Rectal smooth muscle tissue (tissue), 1 donor: Measurements from ENCODE around the gene VMO1.

Experiments
- H3K27ac ChIP-seq: one replicate; pipeline ENCODE4 v1.7.0; 2013; ENCODE audit warnings: low read depth, low read length, inconsistent platforms
- H3K27me3 ChIP-seq: one replicate; pipeline ENCODE4 v1.7.0; 2013; ENCODE audit warnings: low read length; ENCODE audit not compliant: control insufficient read depth, insufficient read depth
- H3K36me3 ChIP-seq: one replicate; pipeline ENCODE4 v1.7.0; 2013; ENCODE audit warnings: low read length; ENCODE audit not compliant: control insufficient read depth, insufficient read depth
- H3K4me1 ChIP-seq: one replicate; pipeline ENCODE4 v1.7.0; 2013; ENCODE audit warnings: low read length; ENCODE audit not compliant: control insufficient read depth, insufficient read depth
- H3K4me3 ChIP-seq: one replicate; pipeline ENCODE4 v1.7.0; 2013; ENCODE audit warnings: low read length
- H3K9ac ChIP-seq: one replicate; pipeline ENCODE4 v1.7.0; 2013; ENCODE audit warnings: low read length

VMO1 gene

GRCh38 chr17:4769628-4770027, 16.5 kb downstream of the VMO1 start:
- H3K27ac ChIP-seq, result no peak overlapping the region
- no peaks in the 10 kb centered on the region for H3K36me3 ChIP-seq

GRCh38 chr17:4768298-4768697, 17.9 kb downstream of the VMO1 start:
- H3K4me1 ChIP-seq, result no peaks in the 10 kb centered on the region
- H3K27me3 ChIP-seq, result no peaks in the 10 kb centered on the region
- H3K27ac ChIP-seq, result no peak overlapping the region
- H3K4me3 ChIP-seq, result no peak overlapping the region
- H3K36me3 ChIP-seq, result no peaks in the 10 kb centered on the region
- no peak overlapping the region for H3K9ac ChIP-seq

More at GRCh38 chr17:4769628-4770027, 16.5 kb downstream of the VMO1 start:
- no peak overlapping the region for H3K9ac ChIP-seq
- H3K27me3 ChIP-seq, result no peaks in the 10 kb centered on the region
- no peak overlapping the region for H3K4me3 ChIP-seq
- no peaks in the 10 kb centered on the region for H3K4me1 ChIP-seq

- Histone ChIP-seq H3K27ac (peak overlapping the region; percentile 45), H3K36me3 (no peaks in the 10 kb centered on the region), H3K4me3 (no peak overlapping the region), H3K4me1 (no peaks in the 10 kb centered on the region), H3K27me3 (no peaks in the 10 kb centered on the region), H3K9ac (no peak overlapping the region)
Observed at GRCh38 chr17:4766723-4767122, 19.4 kb downstream of the VMO1 start.

DNA sequence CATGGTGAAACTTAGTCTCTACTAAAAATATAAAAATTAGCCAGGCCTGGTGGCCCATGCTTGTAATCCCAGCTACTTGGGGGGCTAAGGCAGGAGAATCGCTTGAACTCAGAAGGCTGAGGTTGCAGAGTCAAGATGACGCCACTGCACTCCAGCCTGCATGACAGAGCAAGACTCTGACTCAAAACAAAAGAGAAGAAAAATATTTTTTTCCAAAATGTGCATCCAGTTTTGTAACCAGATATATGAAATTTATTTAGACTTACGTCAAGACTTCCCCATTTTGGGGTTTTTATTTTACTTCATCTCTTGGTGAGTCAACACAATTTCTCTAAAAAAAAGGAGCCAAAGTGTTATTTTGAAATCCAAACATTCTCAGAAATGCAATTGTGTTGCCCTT, 20.0 kb downstream of the VMO1 start:
- Histone ChIP-seq H3K27me3 (no peaks in the 10 kb centered on the region), H3K36me3 (no peaks in the 10 kb centered on the region), H3K27ac (peak overlapping the region; percentile 45), H3K4me1 (no peaks in the 10 kb centered on the region), H3K9ac (no peak overlapping the region), H3K4me3 (no peak overlapping the region)

DNA sequence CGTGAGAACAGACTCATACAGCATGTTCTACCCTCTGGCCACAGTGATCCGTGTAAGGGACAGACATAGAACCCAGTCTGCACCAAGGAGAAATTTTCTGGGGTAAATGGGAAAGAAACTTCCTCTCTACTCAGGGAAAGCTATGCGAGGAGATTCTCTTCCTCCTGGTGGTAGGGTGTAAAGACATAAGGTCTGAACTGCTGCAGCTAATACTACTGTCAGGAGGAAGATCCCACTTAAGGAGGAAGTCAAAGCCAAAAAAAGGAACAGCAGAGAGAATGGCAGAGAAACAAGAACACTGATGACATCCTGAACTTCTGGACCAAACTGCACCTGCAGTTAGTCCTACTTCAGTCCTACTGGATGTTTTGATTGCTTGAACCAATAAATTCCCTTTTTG, 21.6 kb downstream of the VMO1 start:
- Histone ChIP-seq H3K9ac (no peak overlapping the region), H3K4me3 (no peak overlapping the region), H3K27me3 (no peaks in the 10 kb centered on the region), H3K27ac (no peak overlapping the region), H3K4me1 (no peaks in the 10 kb centered on the region), H3K36me3 (no peaks in the 10 kb centered on the region)

GRCh38 chr17:4759776-4760236, 26.4 kb downstream of the VMO1 start:
- H3K4me1 ChIP-seq, result no peaks in the 10 kb centered on the region

DNA sequence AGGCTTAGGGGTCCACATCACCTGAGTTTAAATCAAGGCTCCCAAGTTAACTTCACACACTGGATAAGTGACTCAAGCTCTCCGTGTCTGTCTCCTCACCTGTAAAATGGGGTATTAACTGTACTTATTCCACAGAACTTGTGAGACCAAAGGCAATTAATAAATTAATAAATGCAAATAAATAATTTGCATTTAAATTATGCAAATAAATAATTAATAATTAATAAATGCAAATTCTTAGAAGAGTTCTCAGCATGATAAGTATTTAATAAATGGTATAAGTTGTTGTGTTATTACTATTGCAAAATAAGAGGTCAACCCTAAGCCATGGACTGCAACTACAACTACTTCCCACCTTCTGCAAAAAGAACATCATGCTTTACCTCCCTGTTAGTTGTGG, 32.8 kb downstream of the VMO1 start:
- peaks cover 2% of the 10 kb centered on the region for H3K27me3 ChIP-seq
- H3K9ac ChIP-seq, result no peak overlapping the region
- no peaks in the 10 kb centered on the region for H3K4me1 ChIP-seq
- no peak overlapping the region for H3K4me3 ChIP-seq
- H3K36me3 ChIP-seq, result no peaks in the 10 kb centered on the region
- H3K27ac ChIP-seq, result no peak overlapping the region

More at GRCh38 chr17:4759776-4760236, 26.4 kb downstream of the VMO1 start:
- no peak overlapping the region for H3K9ac ChIP-seq
- peaks cover under 1% of the 10 kb centered on the region for H3K27me3 ChIP-seq
- H3K4me3 ChIP-seq, result no peak overlapping the region
- H3K27ac ChIP-seq, result no peak overlapping the region
- H3K36me3 ChIP-seq, result no peaks in the 10 kb centered on the region

DNA sequence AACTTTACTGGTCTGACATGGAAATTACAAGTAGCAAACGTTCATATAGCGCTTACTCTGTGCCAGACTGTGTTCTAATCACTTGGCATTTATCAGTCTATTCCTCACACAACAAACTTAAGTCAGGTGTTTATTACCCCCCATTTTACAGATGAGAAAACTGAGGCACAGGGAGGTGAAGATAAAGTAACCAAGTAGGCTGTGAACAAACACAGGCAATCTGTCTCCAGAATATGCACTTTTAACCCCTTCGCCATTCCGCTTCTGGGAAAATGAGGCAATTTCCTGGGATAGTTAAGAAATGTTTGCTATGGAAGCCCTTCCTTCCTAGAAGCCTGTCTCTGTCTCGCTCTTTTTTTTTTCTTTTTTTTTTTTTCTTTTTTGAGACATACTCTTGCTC, 34.2 kb downstream of the VMO1 start:
- H3K27ac ChIP-seq, result no peak overlapping the region
- H3K4me3 ChIP-seq, result no peak overlapping the region
- peaks cover 5% of the 10 kb centered on the region for H3K27me3 ChIP-seq
- H3K36me3 ChIP-seq, result no peaks in the 10 kb centered on the region
- no peaks in the 10 kb centered on the region for H3K4me1 ChIP-seq
- no peak overlapping the region for H3K9ac ChIP-seq

- Histone ChIP-seq H3K27me3 (peaks cover 5% of the 10 kb centered on the region), H3K4me1 (no peaks in the 10 kb centered on the region), H3K27ac (no peak overlapping the region), H3K9ac (no peak overlapping the region), H3K4me3 (no peak overlapping the region), H3K36me3 (no peaks in the 10 kb centered on the region)
Observed at GRCh38 chr17:4750606-4751005, 35.6 kb downstream of the VMO1 start.

GRCh38 chr17:4748686-4749085, 37.5 kb downstream of the VMO1 start:
- no peaks in the 10 kb centered on the region for H3K4me1 ChIP-seq
- no peak overlapping the region for H3K9ac ChIP-seq
- H3K4me3 ChIP-seq, result no peak overlapping the region
- no peak overlapping the region for H3K27ac ChIP-seq
- peaks cover 10% of the 10 kb centered on the region for H3K27me3 ChIP-seq
- H3K36me3 ChIP-seq, result no peaks in the 10 kb centered on the region

- Histone ChIP-seq H3K4me3 (no peak overlapping the region), H3K36me3 (no peaks in the 10 kb centered on the region), H3K27ac (no peak overlapping the region), H3K9ac (no peak overlapping the region), H3K27me3 (peaks cover 10% of the 10 kb centered on the region), H3K4me1 (no peaks in the 10 kb centered on the region)
Observed at GRCh38 chr17:4747847-4748246, 38.3 kb downstream of the VMO1 start.

DNA sequence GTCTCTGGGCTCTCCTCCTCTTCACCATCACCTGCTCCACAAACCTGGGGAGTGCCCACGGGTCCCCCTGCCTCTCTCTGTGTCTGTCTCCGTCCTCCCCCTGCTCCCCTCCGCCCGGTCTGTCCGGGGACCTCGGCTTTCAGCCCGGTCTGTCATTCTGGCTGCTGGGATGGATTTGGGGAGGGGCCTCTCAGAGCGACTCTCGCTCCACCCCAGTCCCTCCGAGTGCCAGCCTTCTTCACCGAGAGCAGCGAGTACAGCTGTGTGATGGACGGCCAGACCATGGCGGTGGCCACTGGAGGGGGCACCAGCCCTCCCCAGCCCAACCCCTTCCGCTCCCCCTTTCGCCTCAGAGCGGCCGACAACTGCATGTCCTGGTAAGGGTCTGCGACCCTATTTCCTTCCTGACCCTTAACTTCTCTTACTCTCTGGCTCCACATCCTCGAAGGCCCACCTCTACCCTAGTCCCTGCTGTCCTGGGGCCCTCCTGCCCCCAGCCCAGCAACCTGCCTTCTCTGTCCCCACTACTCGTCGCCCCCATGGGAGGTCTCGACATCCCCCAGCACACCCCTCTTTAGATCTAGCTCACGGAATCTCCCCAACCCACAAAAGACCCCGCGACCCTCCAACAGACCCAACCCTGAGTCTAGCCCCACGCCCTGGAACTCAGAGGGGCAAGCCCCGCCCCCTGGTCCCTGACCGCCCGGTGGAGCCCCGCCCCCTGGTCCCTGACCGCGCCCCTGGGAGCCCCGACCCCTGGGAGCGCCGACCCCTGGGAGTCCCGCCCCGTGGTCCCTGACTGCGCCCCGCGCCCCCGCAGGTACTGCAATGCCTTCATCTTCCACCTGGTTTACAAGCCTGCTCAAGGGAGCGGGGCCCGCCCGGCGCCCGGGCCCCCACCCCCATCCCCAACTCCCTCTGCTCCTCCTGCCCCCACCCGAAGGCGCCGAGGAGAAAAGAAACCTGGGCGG, 40.9 kb downstream of the VMO1 start:
- Histone ChIP-seq H3K4me1 (no peaks in the 10 kb centered on the region), H3K27me3 (peaks cover 10% of the 10 kb centered on the region), H3K9ac (no peak overlapping the region), H3K27ac (no peak overlapping the region), H3K36me3 (no peaks in the 10 kb centered on the region), H3K4me3 (no peak overlapping the region)

- no peaks in the 10 kb centered on the region for H3K36me3 ChIP-seq
Observed at GRCh38 chr17:4743898-4744297, 42.3 kb downstream of the VMO1 start.

More at GRCh38 chr17:4743898-4744297, 42.3 kb downstream of the VMO1 start:
- no peak overlapping the region for H3K9ac ChIP-seq
- no peak overlapping the region for H3K27ac ChIP-seq
- H3K27me3 ChIP-seq, result peaks cover 10% of the 10 kb centered on the region
- H3K4me3 ChIP-seq, result no peak overlapping the region
- no peaks in the 10 kb centered on the region for H3K4me1 ChIP-seq
